ENCODE results near the gene SEPTIN7. TPM values are rescaled to one million over a fixed set of nuclear protein-coding genes. Genes with fewer than 3 reads are reported as not detected.

The SEPTIN7 gene
- total and polyA plus RNA-seq, 2 of the 4 experiments (the other 2 are of a cell fraction) = 150 to 239 TPM

Other genes starting within 250 kb of the SEPTIN7 start
- 18.3 and 22.2 TPM in 2 replicates for gene HERPUD2, start 105.9 kb upstream of the SEPTIN7 start, total RNA-seq (2012; rRNA removed)
- gene HERPUD2, start 105.9 kb upstream of the SEPTIN7 start, polyA plus RNA-seq (2012; rRNA removed) = 26.8 and 27.2 TPM in 2 replicates